Measurements from ENCODE around the gene TFF3.

Gene TFF3

GRCh38 chr21:42315296-42315891, at the start of gene TFF3:
Gene TFF3 (minus strand): TSS chr21:42315409. CDS start chr21:42315374, 35 bp downstream.
- Histone ChIP-seq H3K27me3 (replicated peaks; ENCODE audit: control insufficient read depth, insufficient read depth, low read length) (no peaks in the 10 kb centered on the region; the same call in 1 of the 2 replicates), H3K36me3 (ENCODE audit: control insufficient read depth, insufficient read depth, low read length) (no peaks in the 10 kb centered on the region), H3K4me3 (replicated peaks; ENCODE audit: low read depth, low read length) (no peak within 1 kb of the TSS)
- DNase-seq (ENCODE audit: extremely low read depth, insufficient read length): no peak
- TF ChIP-seq CTCF (IDR thresholded peaks at IDR 0.05; ENCODE audit: insufficient read depth, low read length, poor library complexity, severe bottlenecking): no peak

- Histone ChIP-seq H3K4me3 (replicated peaks; ENCODE audit: low read depth, low read length) (no peak overlapping the region), H3K27me3 (replicated peaks; ENCODE audit: control insufficient read depth, insufficient read depth, low read length) (no peaks in the 10 kb centered on the region; the same call in 1 of the 2 replicates), H3K36me3 (ENCODE audit: control insufficient read depth, insufficient read depth, low read length) (no peaks in the 10 kb centered on the region)
- DNase-seq (ENCODE audit: extremely low read depth, insufficient read length): no peak
- TF ChIP-seq CTCF (IDR thresholded peaks at IDR 0.05; ENCODE audit: insufficient read depth, low read length, poor library complexity, severe bottlenecking): no peak
These were observed 49.2 kb upstream of the TFF3 start for GRCh38 chr21:42364304-42364865.

GRCh38 chr21:42363312-42363711, 48.1 kb upstream of the TFF3 start:
- Histone ChIP-seq H3K4me3 (replicated peaks; ENCODE audit: low read depth, low read length) (no peak overlapping the region), H3K27me3 (replicated peaks; ENCODE audit: control insufficient read depth, insufficient read depth, low read length) (no peaks in the 10 kb centered on the region; the same call in 1 of the 2 replicates), H3K36me3 (ENCODE audit: control insufficient read depth, insufficient read depth, low read length) (no peaks in the 10 kb centered on the region)
- no peak for DNase-seq (ENCODE audit: extremely low read depth, insufficient read length)
- TF ChIP-seq CTCF (IDR thresholded peaks at IDR 0.05; ENCODE audit: insufficient read depth, low read length, poor library complexity, severe bottlenecking): no peak

- no peak for TF ChIP-seq CTCF (IDR thresholded peaks at IDR 0.05; ENCODE audit: insufficient read depth, low read length, poor library complexity, severe bottlenecking)
- no peak overlapping the region for H3K4me3 ChIP-seq (replicated peaks; ENCODE audit: low read depth, low read length)
- no peak for DNase-seq (ENCODE audit: extremely low read depth, insufficient read length)
- no peaks in the 10 kb centered on the region for H3K36me3 ChIP-seq (ENCODE audit: control insufficient read depth, insufficient read depth, low read length)
- no peaks in the 10 kb centered on the region; the same call in 1 of the 2 replicates for H3K27me3 ChIP-seq (replicated peaks; ENCODE audit: control insufficient read depth, insufficient read depth, low read length)
These were observed 47.5 kb upstream of the TFF3 start for GRCh38 chr21:42362700-42363099.

- no peak for DNase-seq (ENCODE audit: extremely low read depth, insufficient read length)
- no peak for TF ChIP-seq CTCF (IDR thresholded peaks at IDR 0.05; ENCODE audit: insufficient read depth, low read length, poor library complexity, severe bottlenecking)
- Histone ChIP-seq H3K27me3 (replicated peaks; ENCODE audit: control insufficient read depth, insufficient read depth, low read length) (no peaks in the 10 kb centered on the region; the same call in 1 of the 2 replicates), H3K4me3 (replicated peaks; ENCODE audit: low read depth, low read length) (no peak overlapping the region), H3K36me3 (ENCODE audit: control insufficient read depth, insufficient read depth, low read length) (no peaks in the 10 kb centered on the region)
These were observed 47.0 kb upstream of the TFF3 start for GRCh38 chr21:42362198-42362597.

Measured in GM06990 (cell line).